ENCODE measurements around the gene SLC16A9.

The SLC16A9 gene

DNA sequence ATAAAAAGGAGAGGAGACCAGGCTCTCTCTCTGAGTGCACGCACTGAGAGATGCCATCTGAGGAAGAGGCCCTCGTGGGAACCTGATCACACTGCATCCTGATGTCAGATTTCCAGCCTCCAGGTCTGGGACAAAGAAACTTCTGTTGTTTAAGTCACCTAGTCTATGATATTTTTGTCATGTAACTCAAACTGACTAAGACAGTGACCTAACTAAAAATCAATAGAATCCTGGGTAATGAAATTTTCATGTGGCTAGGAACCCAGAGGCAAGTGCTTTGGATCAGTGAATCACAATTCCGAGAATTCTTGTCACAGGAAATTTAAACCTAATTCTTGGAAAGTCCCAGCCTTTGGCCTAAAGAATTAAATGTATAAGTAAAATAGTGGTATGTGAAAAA, 107.7 kb downstream of the SLC16A9 start:
- Histone ChIP-seq H3K27ac (ENCODE audit: extremely low read depth, low read depth, low read length) (no peak overlapping the region), H3K36me3 (ENCODE audit: control insufficient read depth in 2 of 2, insufficient read depth in 1 of 2, low read length in 2 of 2) (no peaks in the 10 kb centered on the region), H3K9me3 (ENCODE audit: control insufficient read depth, insufficient read depth, low read depth, low read length) (no peaks in the 10 kb centered on the region), H3K4me1 (ENCODE audit: control insufficient read depth, insufficient read depth, low read length) (peaks cover 2% of the 10 kb centered on the region; the same call in 1 of the 2 replicates), H3K4me3 (ENCODE audit: low read depth, low read length) (no peak overlapping the region)
- CTCF ChIA-PET, result no interaction called here
- TF ChIP-seq, protein P1, sequence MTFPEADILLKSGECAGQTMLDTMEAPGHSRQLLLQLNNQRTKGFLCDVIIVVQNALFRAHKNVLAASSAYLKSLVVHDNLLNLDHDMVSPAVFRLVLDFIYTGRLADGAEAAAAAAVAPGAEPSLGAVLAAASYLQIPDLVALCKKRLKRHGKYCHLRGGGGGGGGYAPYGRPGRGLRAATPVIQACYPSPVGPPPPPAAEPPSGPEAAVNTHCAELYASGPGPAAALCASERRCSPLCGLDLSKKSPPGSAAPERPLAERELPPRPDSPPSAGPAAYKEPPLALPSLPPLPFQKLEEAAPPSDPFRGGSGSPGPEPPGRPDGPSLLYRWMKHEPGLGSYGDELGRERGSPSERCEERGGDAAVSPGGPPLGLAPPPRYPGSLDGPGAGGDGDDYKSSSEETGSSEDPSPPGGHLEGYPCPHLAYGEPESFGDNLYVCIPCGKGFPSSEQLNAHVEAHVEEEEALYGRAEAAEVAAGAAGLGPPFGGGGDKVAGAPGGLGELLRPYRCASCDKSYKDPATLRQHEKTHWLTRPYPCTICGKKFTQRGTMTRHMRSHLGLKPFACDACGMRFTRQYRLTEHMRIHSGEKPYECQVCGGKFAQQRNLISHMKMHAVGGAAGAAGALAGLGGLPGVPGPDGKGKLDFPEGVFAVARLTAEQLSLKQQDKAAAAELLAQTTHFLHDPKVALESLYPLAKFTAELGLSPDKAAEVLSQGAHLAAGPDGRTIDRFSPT (tag by site-specific recombination; IDR thresholded peaks at IDR 0.05), result no peak
- TF ChIP-seq ZNF248 (tag by site-specific recombination; IDR thresholded peaks at IDR 0.05) (no peak), KLF16 (tag by site-specific recombination; IDR thresholded peaks at IDR 0.05) (no peak), ZIC2 (tag by site-specific recombination; IDR thresholded peaks at IDR 0.05) (no peak), GLI4 (tag by site-specific recombination; IDR thresholded peaks at IDR 0.05) (no peak), ZNF350 (tag by site-specific recombination; IDR thresholded peaks at IDR 0.05) (no peak), ZNF623 (tag by site-specific recombination; IDR thresholded peaks at IDR 0.05) (no peak), SETDB1 (IDR thresholded peaks at IDR 0.05; ENCODE audit: insufficient read length, low read length) (no peak), ZNF23 (tag by site-specific recombination; IDR thresholded peaks at IDR 0.05; ENCODE audit: borderline replicate concordance) (no peak), ZNF473 (tag by site-specific recombination; IDR thresholded peaks at IDR 0.05) (no peak), RBAK (tag by site-specific recombination; IDR thresholded peaks at IDR 0.05) (no peak)
- TF ChIP-seq, protein P2, sequence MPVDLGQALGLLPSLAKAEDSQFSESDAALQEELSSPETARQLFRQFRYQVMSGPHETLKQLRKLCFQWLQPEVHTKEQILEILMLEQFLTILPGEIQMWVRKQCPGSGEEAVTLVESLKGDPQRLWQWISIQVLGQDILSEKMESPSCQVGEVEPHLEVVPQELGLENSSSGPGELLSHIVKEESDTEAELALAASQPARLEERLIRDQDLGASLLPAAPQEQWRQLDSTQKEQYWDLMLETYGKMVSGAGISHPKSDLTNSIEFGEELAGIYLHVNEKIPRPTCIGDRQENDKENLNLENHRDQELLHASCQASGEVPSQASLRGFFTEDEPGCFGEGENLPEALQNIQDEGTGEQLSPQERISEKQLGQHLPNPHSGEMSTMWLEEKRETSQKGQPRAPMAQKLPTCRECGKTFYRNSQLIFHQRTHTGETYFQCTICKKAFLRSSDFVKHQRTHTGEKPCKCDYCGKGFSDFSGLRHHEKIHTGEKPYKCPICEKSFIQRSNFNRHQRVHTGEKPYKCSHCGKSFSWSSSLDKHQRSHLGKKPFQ (tag by site-specific recombination; IDR thresholded peaks at IDR 0.05), result no peak
- TF ChIP-seq, protein P3, sequence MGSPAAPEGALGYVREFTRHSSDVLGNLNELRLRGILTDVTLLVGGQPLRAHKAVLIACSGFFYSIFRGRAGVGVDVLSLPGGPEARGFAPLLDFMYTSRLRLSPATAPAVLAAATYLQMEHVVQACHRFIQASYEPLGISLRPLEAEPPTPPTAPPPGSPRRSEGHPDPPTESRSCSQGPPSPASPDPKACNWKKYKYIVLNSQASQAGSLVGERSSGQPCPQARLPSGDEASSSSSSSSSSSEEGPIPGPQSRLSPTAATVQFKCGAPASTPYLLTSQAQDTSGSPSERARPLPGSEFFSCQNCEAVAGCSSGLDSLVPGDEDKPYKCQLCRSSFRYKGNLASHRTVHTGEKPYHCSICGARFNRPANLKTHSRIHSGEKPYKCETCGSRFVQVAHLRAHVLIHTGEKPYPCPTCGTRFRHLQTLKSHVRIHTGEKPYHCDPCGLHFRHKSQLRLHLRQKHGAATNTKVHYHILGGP (tag by site-specific recombination; IDR thresholded peaks at IDR 0.05), result no peak
- POLR2A ChIA-PET, result no interaction called here
